SW 1271 (cell line): Measurements from ENCODE around the gene PCF11.
A peak's percentile ranks its signal among the peaks of the same experiment; 100 is the strongest.

Experiments used
- DNase-seq, 2 experiments: peaks; one replicate each; lab custom pipeline; 2025; lab: John Stamatoyannopoulos, UW

The PCF11 gene

GRCh38 chr11:83151274-83151977 lies 5.5 kb upstream of the PCF11 start:
- no peak for DNase-seq

GRCh38 chr11:83152264-83152663 lies 4.7 kb upstream of the PCF11 start:
- DNase-seq: no peak

DNA sequence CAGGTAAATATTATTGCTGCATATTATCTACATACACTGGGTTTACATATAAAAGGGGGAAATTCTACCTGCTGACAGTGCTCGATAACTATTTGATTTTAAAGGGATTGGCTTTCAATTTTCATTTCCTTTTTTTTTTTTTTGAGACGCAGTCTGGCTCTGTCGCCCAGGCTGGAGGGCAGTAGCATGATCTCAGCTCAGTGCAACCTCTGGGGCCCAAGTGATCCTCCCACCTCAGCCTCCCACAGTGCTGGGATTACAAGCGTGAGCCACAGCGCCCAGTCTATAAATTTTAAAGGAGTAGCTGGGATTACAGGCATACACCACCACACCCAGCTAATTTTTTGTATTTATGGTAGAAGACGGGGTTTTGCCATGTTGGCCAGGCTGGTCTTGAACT lies 3.2 kb upstream of the PCF11 start:
- DNase-seq: no peak

DNA sequence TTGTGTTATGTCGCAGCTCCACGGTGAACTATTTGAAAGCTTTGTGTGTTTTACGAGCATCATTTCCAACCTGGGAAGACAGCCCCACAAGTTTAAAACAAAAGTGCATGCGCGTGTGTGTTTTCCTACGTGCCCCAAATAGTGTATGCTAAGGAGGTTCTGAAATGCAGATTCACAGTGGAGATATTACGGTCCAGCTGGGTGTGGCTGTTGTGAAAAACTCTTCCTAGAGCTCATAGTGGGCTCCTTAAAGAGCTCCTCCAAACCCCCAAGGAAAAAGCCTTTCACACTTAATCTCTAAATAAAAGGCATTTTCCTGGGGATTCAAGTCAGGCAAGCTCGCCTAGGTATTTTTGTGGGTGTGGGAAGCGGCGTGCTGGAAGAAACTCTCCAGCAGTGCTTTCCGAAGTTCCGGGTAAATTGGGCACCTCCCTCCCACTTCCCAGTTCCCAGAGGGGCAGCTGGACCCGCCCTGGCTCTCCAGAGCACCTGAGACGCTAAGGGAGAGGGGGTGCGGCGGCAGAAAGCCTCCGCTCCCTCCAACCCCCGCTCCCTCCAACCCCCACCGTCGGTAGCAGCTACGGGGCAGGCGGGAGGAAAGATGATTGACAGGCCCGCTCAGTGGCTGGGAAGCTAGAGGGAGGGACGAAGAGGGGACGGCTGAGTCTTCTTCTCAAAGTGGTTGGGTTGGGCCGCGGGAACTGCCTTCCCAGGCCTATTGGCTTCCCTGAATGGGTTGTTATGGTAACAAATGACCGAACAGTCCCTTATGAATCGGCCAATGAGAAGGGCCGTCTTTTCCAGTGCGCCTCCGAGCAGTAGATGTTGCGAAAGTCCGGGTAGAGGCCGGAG lies 561 bp upstream of the PCF11 start:
- DNase-seq: peak; percentile 100

- DNase-seq: peak; percentile 68 to 80
Measured at GRCh38 chr11:83157594-83158356, 844 bp downstream of the PCF11 start.

DNA sequence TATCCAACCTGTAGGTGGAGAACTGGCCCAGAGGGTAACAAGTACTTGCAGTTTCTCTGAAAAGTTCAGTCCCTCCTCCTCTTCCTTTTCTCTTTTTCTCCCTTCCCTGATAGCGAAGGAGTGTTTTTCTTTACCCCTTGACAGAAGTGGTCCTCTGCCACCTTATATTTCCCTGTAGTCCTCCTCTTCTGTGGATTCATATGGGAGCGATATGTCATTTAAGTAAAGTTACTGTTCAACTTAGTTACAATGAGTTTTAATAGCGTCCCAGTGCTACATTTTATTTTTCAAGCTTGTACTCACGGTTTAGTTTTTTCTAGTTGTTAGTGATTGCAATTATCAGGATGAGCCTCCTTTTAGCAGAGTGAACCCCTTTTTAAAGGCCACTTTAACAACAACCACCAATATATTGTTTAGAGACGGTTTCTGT lies 1.4 kb downstream of the PCF11 start:
- peak in 1 of 2 experiments; percentile 80 for DNase-seq

DNA sequence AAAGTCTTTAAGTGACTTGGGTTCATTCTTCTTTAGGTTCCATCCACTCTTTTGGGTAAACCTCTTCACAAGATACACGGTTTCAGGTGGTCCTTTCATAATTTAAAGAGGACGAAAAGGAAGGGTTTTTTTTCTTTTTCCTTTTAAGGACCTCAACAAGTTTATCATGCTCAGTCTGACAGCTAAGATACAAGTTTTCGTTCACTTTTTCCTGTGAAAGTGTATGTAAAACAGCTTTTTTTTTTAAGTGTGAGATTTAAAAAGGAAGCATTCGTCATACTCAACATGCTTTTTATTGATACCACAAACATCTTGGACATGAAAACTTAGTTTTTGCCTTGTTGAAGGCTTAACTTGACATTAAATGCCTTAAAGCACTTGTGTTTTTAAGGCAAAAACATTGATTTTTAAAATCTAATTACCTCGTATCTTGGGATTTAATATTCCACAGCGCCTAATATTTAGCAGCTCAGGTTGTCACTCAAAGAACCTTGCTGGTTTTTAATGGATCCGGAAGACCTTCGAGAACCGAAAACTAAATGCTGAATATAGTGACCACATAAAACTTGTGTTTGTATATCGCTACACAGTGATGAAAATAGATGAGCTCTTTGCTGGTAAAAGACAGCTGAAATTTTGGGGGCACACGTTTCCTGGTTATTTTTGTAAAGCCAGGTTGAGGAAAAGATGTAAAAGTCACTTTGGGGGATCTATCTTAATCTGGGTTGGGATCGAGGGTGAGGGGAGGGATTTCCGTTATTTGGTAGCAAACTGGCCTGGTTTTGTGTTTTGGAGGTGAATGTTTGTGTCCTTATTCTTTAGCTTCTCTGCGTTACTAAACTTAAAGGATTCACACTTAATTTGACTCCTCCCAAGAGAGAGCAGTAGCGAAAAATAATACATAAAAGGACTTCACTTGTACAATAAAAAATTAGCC lies 2.3 kb downstream of the PCF11 start:
- DNase-seq: no peak

GRCh38 chr11:83159902-83160865 lies 3.3 kb downstream of the PCF11 start:
- DNase-seq: peak in 1 of 2 experiments; percentile 60

DNA sequence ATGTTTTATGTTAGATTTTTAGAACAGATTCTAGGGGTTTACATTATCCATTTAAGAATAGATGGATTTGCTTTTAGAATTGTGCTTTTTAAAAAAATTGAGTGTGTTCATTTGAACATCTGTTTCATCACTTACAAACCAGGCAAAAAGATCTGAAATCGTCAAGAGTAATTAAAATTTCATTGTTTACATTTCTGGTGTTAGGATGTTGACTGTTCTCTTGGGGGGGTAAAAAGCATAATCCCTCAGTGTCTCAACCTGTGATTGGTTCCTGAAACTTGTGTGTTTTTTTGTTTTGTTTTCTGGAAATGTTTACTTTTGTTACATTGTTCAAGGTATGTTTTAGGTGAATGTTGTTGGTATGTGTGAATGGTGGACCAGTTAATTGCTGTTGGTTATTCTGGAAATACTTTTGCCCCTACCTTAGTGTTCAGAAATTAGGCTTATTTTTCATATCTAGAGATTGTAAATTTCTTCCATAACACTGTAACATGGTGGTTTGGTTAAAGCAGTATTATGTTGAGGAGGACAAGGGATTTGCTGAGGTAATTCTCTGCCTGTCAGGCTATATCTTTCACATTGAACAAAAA lies 4.8 kb downstream of the PCF11 start:
- no peak for DNase-seq

GRCh38 chr11:83162377-83162776 lies 5.4 kb downstream of the PCF11 start:
- no peak for DNase-seq

DNA sequence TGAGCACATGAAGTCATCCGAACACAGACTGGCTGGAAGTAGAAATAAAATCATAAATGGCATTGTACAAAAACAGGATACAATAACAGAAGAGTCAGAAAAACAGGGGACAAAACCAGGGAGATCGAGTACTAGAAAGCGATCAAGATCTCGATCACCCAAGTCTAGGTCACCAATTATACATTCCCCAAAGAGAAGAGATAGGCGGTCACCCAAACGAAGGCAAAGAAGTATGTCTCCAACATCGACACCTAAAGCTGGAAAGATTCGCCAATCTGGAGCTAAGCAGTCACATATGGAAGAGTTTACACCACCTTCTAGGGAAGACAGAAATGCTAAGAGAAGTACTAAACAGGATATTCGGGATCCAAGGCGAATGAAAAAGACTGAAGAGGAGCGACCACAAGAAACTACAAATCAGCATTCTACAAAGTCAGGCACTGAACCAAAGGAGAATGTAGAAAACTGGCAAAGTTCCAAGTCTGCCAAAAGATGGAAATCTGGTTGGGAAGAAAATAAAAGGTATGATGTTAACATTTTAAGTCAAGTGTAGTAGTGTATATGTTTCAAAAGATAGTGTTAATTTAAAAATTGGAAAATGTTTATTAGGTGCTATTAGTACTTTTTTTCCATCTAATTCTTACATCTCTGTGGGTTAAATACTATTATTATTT lies 9.4 kb downstream of the PCF11 start:
- no peak for DNase-seq

GRCh38 chr11:83168756-83169155 lies 11.8 kb downstream of the PCF11 start:
- no peak for DNase-seq

DNA sequence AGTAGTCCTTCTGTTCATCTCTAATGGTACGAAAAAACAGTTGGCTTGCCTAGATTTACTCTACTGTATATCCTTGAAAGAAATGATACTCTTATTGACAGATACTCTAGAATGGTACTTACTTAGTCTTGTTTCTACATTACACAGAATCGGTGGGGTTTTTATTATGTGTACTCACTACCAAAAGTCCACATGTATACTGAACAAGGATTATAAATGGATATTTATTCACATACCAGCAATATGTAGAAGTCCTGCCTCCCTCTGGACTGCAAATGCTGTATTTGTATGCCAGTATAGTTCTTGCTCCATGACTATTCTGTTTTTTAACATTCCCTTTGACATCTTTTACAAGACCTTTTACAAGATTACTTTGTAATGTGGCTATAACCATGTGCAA lies 13.9 kb downstream of the PCF11 start:
- DNase-seq: no peak

- DNase-seq: no peak
Measured at GRCh38 chr11:83172551-83172950, 15.6 kb downstream of the PCF11 start.

DNA sequence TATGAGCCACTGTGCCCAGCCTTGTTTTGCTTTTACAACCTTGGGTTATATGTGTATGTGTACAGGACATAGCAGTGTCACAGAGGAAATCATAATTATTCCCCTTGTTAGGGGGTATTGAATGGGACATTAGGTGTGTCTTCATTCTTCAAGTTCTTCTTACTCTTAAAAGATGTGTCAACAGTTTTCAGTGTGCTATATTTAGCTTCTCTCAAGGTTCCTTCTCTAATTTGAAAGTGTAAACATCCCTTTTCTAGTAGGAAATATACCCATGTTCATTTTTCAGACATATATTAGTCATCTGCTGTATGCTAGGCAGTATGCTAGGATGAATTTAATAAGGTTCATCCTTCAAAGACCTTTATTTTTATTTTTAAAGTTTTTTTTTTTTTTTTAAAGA lies 17.1 kb downstream of the PCF11 start:
- no peak for DNase-seq

DNA sequence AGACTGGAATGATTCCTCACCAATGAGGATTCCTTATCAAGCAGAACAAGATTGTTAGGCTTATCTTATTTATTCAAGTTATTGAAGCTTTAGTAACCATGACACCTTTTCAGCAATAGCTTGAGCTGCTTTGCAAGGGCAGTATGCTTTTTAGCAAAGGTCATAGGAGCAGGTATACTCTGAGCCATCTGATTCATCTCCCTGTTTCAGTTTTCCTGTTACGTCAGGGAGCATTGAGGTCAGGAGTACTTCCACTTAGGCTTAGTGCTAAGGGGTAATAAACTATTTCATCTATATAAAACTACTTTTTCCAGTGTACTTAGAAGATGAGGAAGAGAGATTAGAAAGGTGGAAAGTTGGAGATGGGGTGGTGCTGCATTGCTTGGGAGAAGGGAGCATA lies 18.9 kb downstream of the PCF11 start:
- no peak for DNase-seq

GRCh38 chr11:83181815-83182214 lies 24.9 kb downstream of the PCF11 start:
- no peak for DNase-seq

DNA sequence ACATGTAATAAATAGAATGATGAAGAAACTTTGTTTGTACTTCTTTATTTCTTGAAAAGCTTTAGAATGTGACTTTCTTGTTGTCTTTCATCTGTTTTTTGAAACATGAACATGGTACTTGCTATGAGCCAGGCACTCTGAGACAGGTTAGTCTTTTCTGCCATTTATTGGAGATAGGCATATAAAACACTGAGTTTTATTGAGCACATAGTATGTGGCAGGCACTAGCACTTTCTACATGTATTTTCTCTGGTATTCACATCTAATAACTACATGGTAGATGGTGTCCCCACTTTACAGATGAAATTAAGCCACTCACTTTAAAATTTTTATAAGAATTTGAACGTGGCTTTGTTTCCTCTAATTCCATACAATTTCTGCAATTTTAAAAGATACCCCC lies 28.8 kb downstream of the PCF11 start:
- no peak for DNase-seq

DNA sequence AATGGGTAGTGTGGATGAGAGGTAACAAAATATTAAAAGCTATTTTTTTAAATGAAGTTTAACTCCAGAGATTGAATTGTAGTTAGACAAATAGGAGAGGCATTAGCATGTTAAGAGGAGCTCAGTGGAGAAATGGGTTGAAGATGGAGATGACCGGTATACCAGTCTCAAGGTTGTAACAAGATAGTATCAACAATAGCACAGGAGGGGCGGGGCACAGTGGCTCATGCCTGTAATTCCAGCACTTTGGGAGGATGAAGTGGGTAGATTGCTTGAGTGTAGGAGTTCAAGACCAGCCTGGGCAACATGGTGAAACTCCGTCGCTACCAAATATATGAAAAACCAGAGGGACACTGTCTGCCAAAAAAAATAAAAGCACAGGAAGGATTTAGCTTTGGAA lies 30.5 kb downstream of the PCF11 start:
- DNase-seq: no peak
